Left cardiac atrium (tissue), 4 donors: ENCODE data around the gene PTPRE. TPM values are rescaled to one million over a fixed set of nuclear protein-coding genes. Genes with fewer than 3 reads are reported as not detected.
A peak's percentile ranks its signal among the peaks of the same experiment; 100 is the strongest.

Experiments
- ATAC-seq, 2 donors: fragments of 200-7000 bp; cut with Tn5 transposase; one replicate each; pipeline ENCODE4 v1.9.1; 2020; ENCODE audit warnings: mild to moderate bottlenecking in 2 of 2, moderate library complexity in 2 of 2
- DNase-seq: peaks from one replicate; pipeline ENCODE4 v3.0.0-alpha.2; 2020
- intact Hi-C, 2 donors: fragments of 100-400 bp; cut with DNase I; formaldehyde crosslinking; loops; one replicate each; pipeline versions ENCODE4 v1.14.1 to v1.15.1; 2022 to 2023
- total RNA-seq, 2 donors: library from RNA; stranded (reverse); fragmentation: NEBNext Ultra II Directional; extraction: Animal tissue kit (Norgen Biotek cat#: 25700); gene quantifications; one replicate each; pipeline ENCODE4 v1.2.1, GENCODE V29; 2021
- donor health status: DM: no; HTN: yes; CAD: no.
- donor health status: DM: no; HTN: yes; CAD: no; lungs with severe emphysema.
- donor health status: DM: yes; HTN: yes; CAD: no.
- donor health status: Dilated cardiomyopathy.

Gene PTPRE
- total RNA-seq, 2 donors from 2014 or later: 14.2 to 24.3 TPM

DNA sequence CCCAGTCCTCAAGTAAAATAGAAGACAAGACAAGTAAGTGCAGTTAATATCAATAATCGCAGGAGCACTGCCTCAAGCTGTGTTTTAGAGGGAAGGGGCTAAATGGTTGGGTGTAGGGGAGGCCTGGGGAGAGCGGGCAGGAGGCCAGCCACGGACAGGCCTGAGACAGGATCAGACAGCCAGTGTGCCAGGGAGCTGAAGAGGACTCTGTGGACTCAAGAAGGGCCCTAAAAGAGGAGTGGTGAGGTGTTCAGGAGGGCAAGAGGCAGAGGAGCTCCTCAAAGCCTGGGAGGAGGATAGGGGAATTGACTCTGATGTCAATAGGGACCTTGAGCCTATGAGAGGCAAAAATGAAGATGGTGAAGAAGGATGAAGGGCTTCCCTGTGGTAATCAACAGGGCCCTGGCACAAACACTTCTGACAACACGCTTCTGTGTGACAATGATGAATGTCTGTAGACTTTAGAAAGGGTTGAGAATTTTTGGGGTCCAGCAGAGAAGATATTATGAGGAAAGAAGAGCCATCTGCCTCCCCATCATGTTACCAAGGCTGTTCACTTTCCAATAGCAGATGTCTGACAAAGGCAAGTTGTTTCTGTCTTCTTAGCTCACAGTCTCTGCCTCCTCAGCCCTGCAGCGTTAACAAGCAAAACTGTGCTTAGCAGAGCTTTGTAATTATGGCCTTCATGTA, 2.4 kb upstream of the PTPRE start:
- intact Hi-C loops: no loop called here
- ATAC-seq (no peak), DNase-seq (no peak)

DNA sequence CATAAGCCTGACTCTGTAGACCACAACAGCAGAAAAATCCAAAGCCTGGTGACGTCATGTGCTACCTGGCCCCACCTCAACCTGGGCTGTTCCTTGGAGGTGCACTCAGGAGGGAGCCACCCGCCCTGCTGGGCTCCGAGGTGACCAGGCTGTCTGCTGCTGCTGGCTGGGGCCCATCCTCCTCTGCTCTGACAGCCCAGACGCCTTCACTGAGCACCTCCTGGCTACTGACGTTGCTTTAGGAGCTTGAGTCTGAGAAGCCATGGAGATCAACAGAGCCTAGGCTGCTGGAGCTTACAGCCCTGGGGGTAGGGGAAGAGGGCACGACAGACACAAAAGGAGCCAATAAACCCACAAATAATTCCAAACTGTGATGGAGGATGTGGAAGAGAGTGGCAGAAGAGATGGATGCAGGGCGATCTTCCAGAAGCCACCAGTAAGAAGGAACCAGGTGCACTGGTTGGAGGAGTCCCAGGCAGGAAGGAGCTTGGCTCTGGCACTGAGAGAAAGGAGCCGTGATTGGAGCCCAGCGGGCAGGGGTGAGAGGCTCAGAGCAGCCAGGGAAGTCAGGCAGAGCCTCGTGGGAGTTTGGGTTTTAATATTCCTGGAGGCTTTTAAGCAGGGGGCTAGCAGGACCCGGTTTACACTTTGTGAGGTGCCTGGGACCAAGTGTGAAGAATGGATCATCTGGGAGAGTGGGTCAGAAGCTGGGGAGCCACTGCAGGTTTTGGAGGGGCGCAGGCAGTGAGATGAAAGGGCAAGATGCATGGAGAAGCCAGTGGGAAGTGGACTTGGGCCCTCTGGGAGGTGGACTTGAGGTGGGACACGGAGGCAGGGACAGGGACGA, 1.7 kb upstream of the PTPRE start:
- ATAC-seq: no peak
- no peak for DNase-seq
- intact Hi-C loops: loop anchor here in 1 of 2 donors (5.0 kb wide), 1 partner anchor 162 kb away; no protein-coding TSS in a partner anchor

DNA sequence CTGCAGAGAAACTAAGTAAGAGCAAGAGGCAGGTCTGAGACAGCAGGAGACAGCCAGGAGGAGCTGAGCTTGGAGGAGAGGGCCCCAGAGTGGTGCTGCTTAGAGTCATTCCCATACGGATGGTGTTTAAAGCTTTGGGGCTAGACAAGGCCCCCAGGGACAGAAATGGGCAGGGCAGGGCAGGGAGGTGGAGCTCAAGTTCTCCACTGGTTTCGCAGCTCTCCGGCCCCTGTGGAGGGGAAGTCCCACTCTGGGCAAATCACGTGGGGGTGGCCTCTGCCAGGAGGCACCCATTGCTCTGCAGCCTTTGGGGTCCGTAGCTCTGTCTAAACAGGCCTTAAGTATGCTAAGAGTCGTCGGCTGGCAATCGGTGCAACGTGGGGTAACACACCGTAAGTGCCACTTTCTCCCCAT, 1.0 kb upstream of the PTPRE start:
- intact Hi-C loops: loop anchor here (2.0 to 5.0 kb wide), 3 partner anchors 105 to 163 kb away; no protein-coding TSS in a partner anchor
- ATAC-seq: no peak
- DNase-seq: no peak

DNA sequence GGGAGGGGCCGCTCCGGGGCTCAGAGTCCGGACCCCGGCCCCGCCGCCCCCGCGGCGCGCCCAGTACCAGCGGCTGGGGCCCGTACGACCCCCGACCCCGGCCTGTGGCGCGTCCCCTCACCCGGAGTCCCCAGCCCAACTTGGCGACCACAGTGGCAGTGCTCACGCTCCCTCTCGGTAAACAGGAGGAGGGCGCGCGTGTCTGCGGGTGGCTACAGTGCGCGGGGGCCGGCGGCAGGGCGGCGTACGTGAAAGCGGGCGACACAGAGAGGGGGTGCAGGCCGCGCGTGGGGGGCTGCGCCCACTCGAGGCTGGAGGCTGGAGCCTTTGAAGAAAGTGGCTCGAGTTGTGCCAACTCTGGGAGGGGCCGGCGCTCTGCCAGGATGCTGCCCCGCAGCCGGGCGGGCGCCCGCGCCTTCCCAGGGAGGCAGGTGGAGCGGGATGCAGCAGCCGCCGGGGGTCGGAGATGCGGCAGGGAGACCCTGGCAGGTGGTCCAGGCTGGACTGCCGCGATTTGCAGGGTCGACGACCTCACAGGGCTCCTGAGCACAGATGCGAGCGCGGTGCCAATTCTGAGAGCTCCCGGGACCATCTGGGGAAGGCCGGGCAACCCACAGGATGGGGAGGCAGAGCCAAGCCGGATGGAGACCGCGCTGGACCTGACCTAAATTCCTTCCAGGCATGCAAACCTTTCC, 655 bp downstream of the PTPRE start:
- intact Hi-C loops: loop anchor here (1.0 to 5.0 kb wide), 4 partner anchors 103 to 161 kb away; no protein-coding TSS in a partner anchor
- DNase-seq: peak; percentile 61
- ATAC-seq: peak; percentile 54 to 68

DNA sequence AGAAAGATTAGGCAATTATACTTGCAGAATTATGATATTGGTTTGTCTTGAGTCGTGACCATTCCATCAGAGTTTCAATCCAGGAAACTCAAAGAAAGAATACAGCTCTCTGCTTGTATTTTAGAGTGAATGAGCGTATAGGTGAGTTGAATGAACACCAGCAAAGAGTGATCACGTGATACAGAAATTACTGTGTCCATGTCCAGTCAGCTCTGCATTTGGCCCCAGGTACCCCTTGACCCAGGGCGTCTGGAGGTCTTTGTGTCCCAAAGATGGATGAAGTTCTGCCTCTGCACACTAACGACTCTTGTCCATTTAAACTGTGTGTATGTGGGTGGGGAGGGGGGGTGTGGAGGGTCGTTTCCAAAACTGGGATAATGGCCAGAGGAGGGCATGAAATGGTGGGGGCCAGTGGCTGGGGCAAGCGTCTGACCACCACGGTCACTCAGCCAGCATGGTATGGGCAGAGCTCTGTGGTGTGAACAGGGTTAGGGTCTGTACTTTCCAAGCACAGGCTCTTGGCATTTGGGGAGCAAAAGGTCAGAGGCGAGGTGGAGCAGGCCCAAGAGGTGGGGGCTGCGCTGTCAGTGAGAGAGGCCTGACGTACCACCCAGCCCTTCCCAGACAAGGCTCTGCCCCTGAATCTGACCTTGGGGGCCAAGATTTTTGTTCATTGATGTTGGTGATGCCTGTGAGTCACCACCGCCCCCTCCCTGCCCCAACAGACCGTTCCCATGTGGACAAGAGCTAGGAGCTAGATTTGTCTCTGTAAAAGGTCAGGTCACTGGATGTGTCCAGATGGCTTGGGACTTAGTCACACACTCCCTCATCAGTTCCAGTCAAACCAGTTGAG, 1.4 kb downstream of the PTPRE start:
- intact Hi-C loops: loop anchor here in 1 of 2 donors (5.0 kb wide), 1 partner anchor 159 kb away; no protein-coding TSS in a partner anchor

DNA sequence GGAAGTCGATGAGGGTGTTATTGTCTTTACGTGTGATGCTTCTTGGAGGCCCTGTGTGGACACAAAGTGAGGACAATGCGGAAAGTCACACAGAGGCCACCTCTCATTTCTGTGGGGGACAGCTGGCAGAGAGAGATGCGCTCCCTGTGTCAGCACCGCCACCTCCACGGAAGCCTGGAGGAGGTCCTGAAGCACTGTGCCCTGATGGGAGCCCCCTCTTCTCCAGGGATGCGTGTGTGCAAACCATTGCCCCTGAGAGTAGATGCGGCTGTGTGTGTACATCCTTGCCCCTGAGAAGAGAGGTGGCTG, 2.0 kb downstream of the PTPRE start:
- DNase-seq: no peak
- ATAC-seq: no peak
- intact Hi-C loops: loop anchor here in 1 of 2 donors (5.0 kb wide), 1 partner anchor 158 kb away; no protein-coding TSS in a partner anchor

More for the DNA sequence above, 1.4 kb downstream of the PTPRE start:
- ATAC-seq: peak in 1 of 2 donors; percentile 72
- DNase-seq: peak; percentile 68

DNA sequence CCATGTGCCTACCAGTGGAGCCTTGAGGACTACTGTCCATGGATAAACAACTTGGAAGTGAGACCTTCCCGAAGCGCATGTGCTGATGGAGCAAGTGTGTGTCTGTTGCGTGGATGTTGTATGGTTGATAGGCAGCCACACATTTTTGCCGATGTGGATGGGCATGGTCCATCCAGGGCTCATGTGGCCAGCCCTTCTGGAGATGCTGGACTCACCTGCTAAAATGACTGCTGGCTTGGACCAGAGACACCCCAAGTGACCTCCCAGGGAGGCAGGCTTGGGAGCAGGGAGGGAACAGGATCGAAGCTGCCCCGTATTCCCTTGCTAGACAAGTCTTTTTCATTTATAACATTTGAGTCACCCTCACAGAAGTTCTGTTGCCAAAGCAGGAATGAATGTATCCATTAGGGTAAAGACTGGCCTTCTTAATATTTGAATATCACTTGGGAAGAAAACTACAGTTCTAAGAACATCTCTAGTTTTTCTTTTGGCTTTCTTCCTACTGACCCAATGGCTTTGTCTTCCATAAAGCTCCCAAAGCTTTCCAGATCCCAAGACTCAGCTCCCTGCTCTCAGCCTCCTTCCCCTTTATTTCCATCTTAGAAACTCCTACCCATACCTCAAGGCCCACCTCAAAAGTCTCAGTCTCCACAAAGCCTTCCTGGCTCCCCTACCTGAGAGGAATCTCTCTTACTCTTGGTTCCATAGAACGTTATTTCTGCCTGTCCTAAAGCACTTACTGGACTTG, 3.0 kb downstream of the PTPRE start:
- no peak for DNase-seq
- intact Hi-C loops: loop anchor here in 1 of 2 donors (5.0 kb wide), 1 partner anchor 157 kb away; no protein-coding TSS in a partner anchor
- no peak for ATAC-seq

DNA sequence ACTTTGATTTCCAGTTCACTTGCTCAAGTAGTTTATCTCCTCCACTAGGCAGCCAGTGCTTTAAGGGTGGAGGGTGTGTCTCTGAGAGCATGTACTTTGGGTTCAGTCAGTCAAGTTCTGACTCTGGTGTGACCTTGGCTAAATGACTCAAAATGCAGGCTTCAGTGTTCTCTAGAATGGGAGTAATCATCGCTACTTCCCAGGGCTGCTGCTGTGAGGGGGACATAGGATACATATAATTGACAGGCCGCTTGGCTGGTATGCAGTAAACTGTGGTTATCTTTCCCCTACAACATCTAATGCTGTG, 3.5 kb downstream of the PTPRE start:
- DNase-seq (no peak), ATAC-seq (no peak)
- intact Hi-C loops: no loop called here

DNA sequence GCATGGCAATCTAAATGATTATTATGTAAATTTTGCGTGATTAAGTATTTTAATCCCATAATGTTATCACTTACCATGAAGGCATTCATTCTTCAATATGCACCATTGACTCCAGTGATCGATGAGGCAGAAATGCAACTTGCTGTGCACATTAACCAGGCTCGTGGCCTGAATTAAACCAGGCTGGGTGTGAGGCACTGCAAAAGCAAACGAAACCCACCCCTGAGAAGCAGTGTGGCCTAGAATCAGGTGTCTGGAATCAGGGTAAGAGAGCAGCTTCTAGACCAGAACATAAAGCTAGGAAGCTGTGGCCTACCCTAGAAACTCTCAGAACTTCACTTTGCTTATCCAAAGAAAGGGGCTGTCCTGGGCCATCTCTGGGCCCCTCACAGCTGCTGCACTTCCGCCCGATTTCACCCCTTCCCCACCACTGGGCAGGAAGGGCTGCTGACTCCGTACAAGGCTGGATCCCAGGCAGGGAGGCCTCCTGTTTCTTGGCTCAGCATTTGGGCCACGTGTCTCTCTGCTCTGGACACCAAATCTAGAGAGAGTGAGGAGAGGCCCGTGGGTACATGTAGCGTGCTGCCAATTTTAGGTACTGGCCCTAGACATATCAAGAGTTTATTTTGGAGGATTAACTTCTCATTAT, 4.4 kb downstream of the PTPRE start:
- intact Hi-C loops: no loop called here
- ATAC-seq (peak; percentile 30 to 46), DNase-seq (peak; percentile 52)

DNA sequence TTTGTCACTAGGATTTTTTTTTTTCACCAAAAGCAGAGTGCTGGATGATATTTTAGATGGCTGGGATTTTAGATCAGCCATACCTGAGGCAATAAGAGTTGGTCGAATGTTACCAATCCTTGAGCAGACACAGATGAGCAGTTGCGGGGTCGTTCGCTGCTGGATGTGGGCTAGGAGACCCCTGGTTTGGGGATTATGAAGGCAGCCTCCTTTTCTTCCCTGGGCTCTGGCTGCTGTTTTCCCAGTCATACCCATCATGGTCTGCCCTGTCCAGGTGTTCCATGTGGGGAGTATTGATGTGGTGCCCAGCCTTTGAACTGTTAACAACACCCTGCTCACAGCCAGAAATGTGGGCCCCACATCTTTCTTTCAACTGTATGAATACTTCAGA, 5.0 kb downstream of the PTPRE start:
- DNase-seq (no peak), ATAC-seq (no peak)
- intact Hi-C loops: no loop called here

DNA sequence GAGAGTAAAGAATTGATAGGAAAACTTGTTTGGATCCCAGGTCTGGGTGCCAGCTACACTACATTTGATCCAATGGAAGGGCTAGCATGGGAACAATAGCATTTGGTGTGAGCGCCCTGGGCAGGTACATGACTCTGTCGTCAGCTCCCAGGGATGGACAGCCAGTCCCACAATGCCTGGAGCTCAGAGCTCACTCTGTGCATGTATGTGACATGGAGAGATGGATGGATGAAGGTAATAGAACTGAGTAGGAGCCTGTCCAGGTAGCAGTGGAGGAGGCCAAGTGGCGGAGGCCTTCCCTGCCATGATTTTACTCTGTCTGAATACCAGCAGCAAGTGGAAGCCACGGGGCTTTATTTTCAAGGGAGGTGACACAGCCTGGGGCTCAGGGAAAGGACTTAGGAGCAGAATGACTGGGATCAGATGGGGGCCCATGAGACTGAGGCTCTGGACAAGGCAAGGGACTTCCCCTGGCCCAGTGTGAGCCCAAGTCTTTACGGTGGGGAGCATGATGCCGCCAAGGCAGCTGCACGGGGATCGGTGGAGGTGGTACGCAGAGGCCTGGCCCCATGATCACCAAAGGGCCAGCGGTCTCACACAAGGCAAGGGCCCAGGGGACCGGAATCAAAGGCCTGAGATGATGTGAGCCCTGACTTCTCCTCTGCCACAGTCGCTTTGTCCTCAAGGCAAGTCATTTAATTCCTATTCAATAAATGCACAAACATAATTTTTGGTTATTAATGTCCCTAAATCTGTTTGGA, 5.9 kb downstream of the PTPRE start:
- ATAC-seq: no peak
- no peak for DNase-seq
- intact Hi-C loops: no loop called here

DNA sequence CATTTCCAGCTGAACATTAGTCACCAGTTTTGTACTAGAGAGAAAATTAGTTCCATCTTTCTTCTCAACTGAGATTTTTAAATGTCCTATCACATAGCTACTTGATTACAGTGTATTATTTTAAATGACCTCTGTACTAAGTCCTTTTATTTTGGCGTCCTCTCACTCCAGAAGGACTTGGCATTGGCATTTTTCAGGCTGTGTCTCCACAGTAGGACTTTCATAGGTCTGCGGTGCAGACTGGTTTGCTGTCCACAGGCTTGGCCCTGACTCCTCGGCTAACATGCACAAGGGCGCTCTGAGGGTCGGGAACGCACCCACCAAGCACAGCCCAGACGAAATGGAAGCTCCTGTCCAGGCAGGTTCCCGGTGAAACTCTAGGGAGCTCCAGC, 6.5 kb downstream of the PTPRE start:
- intact Hi-C loops: no loop called here
- no peak for DNase-seq
- peak in 1 of 2 donors; percentile 71 for ATAC-seq

DNA sequence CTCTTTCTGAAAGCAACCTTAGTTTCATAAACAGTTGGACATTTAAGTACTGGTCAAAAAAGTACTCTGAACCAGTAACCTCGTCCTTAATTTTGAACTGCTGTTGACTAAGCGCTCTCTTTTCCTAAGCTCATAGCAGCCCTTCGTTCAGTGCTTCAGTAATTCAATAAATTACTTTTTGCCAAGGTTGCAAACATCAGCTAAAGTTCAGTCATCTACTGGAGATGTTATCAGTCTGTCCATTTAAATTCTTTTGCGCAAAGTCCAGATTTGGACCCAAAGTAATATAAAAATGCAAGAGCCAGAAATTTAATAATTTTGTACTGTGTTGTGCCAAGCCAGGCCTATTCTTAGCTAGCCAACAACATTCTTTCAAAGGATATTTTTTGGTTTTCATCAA, 8.4 kb downstream of the PTPRE start:
- no peak for DNase-seq
- ATAC-seq: no peak
- intact Hi-C loops: no loop called here

DNA sequence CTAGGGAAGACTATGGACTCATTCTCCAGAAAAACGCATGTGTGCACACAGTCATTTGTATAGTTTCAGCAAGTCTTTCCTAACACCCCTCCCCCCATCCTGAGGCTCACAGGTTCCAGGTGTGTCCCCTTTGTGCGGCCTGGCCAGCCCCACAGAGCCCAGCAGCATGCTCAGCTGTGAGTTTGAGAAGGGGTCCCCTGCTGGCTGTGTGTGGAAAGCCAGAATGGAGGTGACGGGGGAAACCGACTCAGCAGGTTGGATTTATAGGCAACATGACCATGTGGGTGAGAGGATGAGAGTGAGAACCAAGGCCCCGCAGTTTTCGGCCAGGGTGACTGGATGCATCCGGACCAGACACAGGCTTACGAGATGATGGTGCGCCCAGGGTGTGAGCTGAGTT, 9.9 kb downstream of the PTPRE start:
- ATAC-seq (no peak), DNase-seq (no peak)
- intact Hi-C loops: no loop called here

DNA sequence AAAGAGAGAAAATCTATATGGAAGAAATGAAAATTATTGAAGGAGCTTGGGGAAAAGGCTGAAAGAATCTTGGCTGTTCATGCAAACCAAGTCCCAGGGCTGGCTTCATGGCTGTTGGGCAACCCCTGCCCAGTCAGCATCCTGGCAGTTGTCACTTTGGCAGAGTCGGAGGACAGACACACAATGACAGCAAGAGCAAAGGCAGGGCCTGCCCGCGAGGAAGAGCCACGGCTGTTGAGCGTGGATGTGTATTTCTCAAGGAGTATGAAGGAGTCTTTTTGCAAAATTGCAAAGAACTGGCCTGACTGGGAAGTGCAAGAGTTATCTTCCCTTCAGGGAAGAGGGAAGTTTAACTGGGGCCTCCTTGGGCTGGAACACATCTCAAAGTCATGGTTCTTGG, 11.7 kb downstream of the PTPRE start:
- intact Hi-C loops: no loop called here
- ATAC-seq: peak in 1 of 2 donors; percentile 17
- peak; percentile 57 for DNase-seq

DNA sequence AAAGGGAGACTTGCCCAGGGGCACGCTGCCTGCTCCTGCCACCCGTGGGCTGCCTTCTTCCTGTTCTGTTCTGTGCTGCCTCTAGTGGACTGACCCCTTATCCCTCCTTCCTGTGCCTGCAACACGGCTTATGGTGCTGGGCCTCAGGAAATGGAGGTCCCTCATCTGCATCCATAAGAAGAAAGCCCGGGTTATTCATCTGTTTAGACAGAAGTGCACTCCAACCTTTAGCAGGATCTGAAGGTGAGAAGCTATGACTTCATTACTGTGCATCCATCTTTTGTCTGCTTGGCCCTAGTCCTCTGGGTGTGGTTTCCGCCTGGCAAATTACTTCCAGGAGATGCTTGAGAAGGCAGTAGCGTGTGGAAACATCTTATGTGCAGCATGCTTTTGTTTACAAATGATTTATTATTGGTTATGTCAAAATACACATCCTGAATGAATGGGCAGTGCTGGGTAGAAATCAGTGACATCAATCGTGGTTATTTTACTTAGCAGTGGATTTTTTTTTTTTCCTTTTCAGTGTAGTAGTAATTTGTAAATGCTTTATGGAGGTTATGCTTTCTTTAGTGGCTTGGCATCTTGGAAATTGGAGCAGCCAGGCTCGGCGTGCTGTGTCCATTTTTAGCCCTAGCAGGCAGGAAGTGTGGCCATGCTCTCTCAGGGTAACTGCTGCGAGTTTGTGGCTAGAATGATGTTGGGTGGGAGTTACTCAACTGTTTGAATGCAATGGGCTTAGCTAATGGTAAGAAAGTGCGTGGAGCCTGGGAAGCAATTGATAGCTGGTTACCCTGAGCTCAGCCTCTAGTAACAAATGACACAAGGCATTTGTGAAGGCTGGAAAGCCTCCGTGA, 12.7 kb downstream of the PTPRE start:
- intact Hi-C loops: no loop called here
- no peak for DNase-seq
- no peak for ATAC-seq
